ENCODE results near the gene KY. TPM values are rescaled to one million over a fixed set of nuclear protein-coding genes. Genes with fewer than 3 reads are reported as not detected.

The KY gene
- total RNA-seq, 6 donors from 2014 or later: 0.11 to 2.1 (median 0.38) TPM; not detected in 2

- Histone ChIP-seq H3K9me3 (no peaks in the 10 kb centered on the region), H3K4me1 (no peaks in the 10 kb centered on the region), H3K36me3 (no peaks in the 10 kb centered on the region), H3K27me3 (no peaks in the 10 kb centered on the region), H3K4me3 (no peak overlapping the region), H3K27ac (no peak overlapping the region)
- no peak for DNase-seq
- TF ChIP-seq EP300 (IDR thresholded peaks at IDR 0.05): no peak
- no peak for TF ChIP-seq POLR2A (IDR thresholded peaks at IDR 0.05)
- TF ChIP-seq POLR2AphosphoS5 (IDR thresholded peaks at IDR 0.05): no peak
- ATAC-seq (ENCODE audit: low FRiP score in 2 of 2): no peak
- WGBS, 2 donors: 89 to 93% methylated on average over 7 to 13 of the region's 13 CpGs
Observed at GRCh38 chr3:134618478-134619300, 32.1 kb downstream of the KY start.

GRCh38 chr3:134617608-134618477 is 33.0 kb downstream of the KY start:
- DNase-seq (no peak), ATAC-seq (ENCODE audit: low FRiP score in 2 of 2) (peak in 1 of 2 donors; percentile 8)
- no peaks in the 10 kb centered on the region for H3K9me3 ChIP-seq
- no peaks in the 10 kb centered on the region for H3K27me3 ChIP-seq
- 71 to 74% methylated on average over 4 to 7 of the region's 7 CpGs for WGBS, 2 donors
- no peaks in the 10 kb centered on the region for H3K4me1 ChIP-seq
- no peaks in the 10 kb centered on the region for H3K36me3 ChIP-seq
- TF ChIP-seq POLR2AphosphoS5 (IDR thresholded peaks at IDR 0.05) (no peak), EP300 (IDR thresholded peaks at IDR 0.05) (no peak), CTCF (IDR thresholded peaks at IDR 0.05) (no peak), POLR2A (IDR thresholded peaks at IDR 0.05) (no peak)
- H3K27ac ChIP-seq: no peak overlapping the region
- no peak overlapping the region for H3K4me3 ChIP-seq

- 93 to 95% methylated on average over 3 to 5 of the region's 5 CpGs for WGBS, 2 donors
- Histone ChIP-seq H3K36me3 (no peaks in the 10 kb centered on the region), H3K27ac (no peak overlapping the region), H3K9me3 (no peaks in the 10 kb centered on the region), H3K27me3 (no peaks in the 10 kb centered on the region), H3K4me1 (no peaks in the 10 kb centered on the region), H3K4me3 (no peak overlapping the region)
- no peak for DNase-seq
- TF ChIP-seq POLR2AphosphoS5 (IDR thresholded peaks at IDR 0.05) (no peak), EP300 (IDR thresholded peaks at IDR 0.05) (no peak), POLR2A (IDR thresholded peaks at IDR 0.05) (no peak), CTCF (IDR thresholded peaks at IDR 0.05) (no peak)
- no peak for ATAC-seq (ENCODE audit: low FRiP score in 2 of 2)
Observed at GRCh38 chr3:134615743-134616142, 35.1 kb downstream of the KY start.

GRCh38 chr3:134614955-134615354 is 35.9 kb downstream of the KY start:
- no peaks in the 10 kb centered on the region for H3K9me3 ChIP-seq
- TF ChIP-seq EP300 (IDR thresholded peaks at IDR 0.05): no peak
- no peak for TF ChIP-seq CTCF (IDR thresholded peaks at IDR 0.05)
- TF ChIP-seq POLR2AphosphoS5 (IDR thresholded peaks at IDR 0.05): no peak
- no peak for TF ChIP-seq POLR2A (IDR thresholded peaks at IDR 0.05)
- H3K4me3 ChIP-seq: no peak overlapping the region
- no peaks in the 10 kb centered on the region for H3K27me3 ChIP-seq
- no peaks in the 10 kb centered on the region for H3K36me3 ChIP-seq
- 87 to 89% methylated on average over 4 of the region's 4 CpGs for WGBS, 2 donors
- no peak for ATAC-seq (ENCODE audit: low FRiP score in 2 of 2)
- no peak overlapping the region for H3K27ac ChIP-seq
- DNase-seq: no peak
- no peaks in the 10 kb centered on the region for H3K4me1 ChIP-seq

GRCh38 chr3:134613006-134613520 is 37.8 kb downstream of the KY start:
- H3K9me3 ChIP-seq: no peaks in the 10 kb centered on the region
- ATAC-seq (ENCODE audit: low FRiP score in 2 of 2): no peak
- H3K27ac ChIP-seq: no peak overlapping the region
- no peak overlapping the region for H3K4me3 ChIP-seq
- DNase-seq: no peak
- H3K27me3 ChIP-seq: no peaks in the 10 kb centered on the region
- 72 to 95% methylated on average over 6 of the region's 6 CpGs for WGBS, 2 donors
- H3K36me3 ChIP-seq: no peaks in the 10 kb centered on the region
- TF ChIP-seq POLR2A (IDR thresholded peaks at IDR 0.05): no peak
- no peaks in the 10 kb centered on the region for H3K4me1 ChIP-seq
